AG09319 (cell line): Measurements from ENCODE around the gene RNF223.

Source experiments
- DNase-seq: peaks from one replicate; pipeline ENCODE4 v3.0.0-alpha.2; 2010; ENCODE audit warnings: low read depth; ENCODE audit errors: extremely low read depth
- CTCF ChIP-seq: IDR thresholded peaks from 2 replicates; pipeline ENCODE4 v1.5.1; 2011; ENCODE audit warnings: low read depth, mild to moderate bottlenecking, inconsistent platforms, low read length, moderate library complexity

The RNF223 gene

GRCh38 chr1:1072299-1072848 is 1.7 kb downstream of the RNF223 start:
- no peak for DNase-seq
- no peak for TF ChIP-seq CTCF

- TF ChIP-seq CTCF = no peak
- DNase-seq = no peak
These were observed 2.4 kb downstream of the RNF223 start for GRCh38 chr1:1071486-1072298.

- TF ChIP-seq CTCF = no peak
- no peak for DNase-seq
These were observed 4.1 kb downstream of the RNF223 start for GRCh38 chr1:1069711-1070676.

GRCh38 chr1:1069056-1069710 is 4.9 kb downstream of the RNF223 start:
- no peak for TF ChIP-seq CTCF
- no peak for DNase-seq

- no peak for TF ChIP-seq CTCF
- DNase-seq = no peak
These were observed 5.5 kb downstream of the RNF223 start for GRCh38 chr1:1068517-1069055.

- TF ChIP-seq CTCF = no peak
- no peak for DNase-seq
These were observed 6.1 kb downstream of the RNF223 start for GRCh38 chr1:1067860-1068516.
